Measurements from ENCODE around the gene NFS1.

DNA sequence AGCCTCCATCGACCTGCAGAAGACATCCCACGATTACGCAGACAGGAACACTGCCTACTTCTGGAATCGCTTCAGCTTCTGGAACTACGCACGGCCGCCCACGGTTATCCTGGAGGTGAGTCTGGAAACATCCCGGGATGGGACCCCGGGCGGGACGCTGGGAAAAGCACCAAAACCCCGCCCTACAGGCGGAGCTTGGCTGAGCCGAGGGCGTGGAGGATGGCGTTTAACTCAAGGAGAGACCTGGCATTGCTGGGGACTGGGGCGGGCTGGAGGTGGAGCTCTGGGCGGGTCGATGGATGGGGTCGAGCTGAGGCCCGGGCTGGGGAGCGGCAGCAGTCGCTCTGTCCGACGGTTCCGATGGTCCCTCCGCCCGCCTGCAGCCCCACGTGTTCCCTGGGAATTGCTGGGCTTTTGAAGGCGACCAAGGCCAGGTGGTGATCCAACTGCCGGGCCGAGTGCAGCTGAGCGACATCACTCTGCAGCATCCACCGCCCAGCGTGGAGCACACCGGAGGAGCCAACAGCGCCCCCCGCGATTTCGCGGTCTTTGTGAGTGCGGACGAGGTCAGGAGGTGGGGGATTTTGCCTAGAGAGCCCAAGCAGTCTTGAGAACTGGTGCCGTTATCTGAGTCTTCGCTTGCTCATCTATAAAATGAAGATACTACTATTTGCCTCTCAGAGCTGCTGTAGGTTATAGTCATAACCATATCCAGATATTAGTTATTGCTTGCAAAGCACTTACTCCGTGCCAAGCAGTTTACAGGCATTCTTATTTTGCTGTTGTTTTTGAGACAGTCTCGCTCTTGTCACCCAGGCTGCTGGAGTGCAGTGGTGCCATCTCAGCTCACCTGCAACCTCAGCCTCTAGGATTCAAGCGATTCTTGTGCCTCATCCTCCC is 79.7 kb downstream of the NFS1 start:
- TF ChIP-seq CTCF (IDR thresholded peaks at IDR 0.05; ENCODE audit: low read depth, low read length) (peak; percentile 68), EZH2phosphoT487 (IDR thresholded peaks at IDR 0.05; ENCODE audit: low read depth) (no peak)
